ENCODE results near the gene NCOA7.
"Not testable (repeated sequence)": the region's sequence is repeated elsewhere in the genome, so short reads cannot be mapped to it uniquely, and the experiment has no call there.

The NCOA7 gene

GRCh38 chr6:125954735-125955339 lies 164.1 kb downstream of the NCOA7 start:
- DNase-seq: no peak

- DNase-seq: no peak
These were observed 165.2 kb downstream of the NCOA7 start for GRCh38 chr6:125955973-125956372.

- DNase-seq: peak; percentile 97
These were observed 166.0 kb downstream of the NCOA7 start, which contains the start of gene HINT3 for GRCh38 chr6:125956506-125957390. TSS of gene HINT3 (plus strand) at chr6:125956770. CDS start at chr6:125956978, 208 bp downstream.

GRCh38 chr6:125957391-125957693 lies 166.6 kb downstream of the NCOA7 start:
- no peak for DNase-seq

- peak; percentile 13 for DNase-seq
These were observed 167.1 kb downstream of the NCOA7 start for GRCh38 chr6:125957845-125958244.

- DNase-seq: no peak
These were observed 168.3 kb downstream of the NCOA7 start for GRCh38 chr6:125959041-125959440.

GRCh38 chr6:125961117-125961516 lies 170.4 kb downstream of the NCOA7 start:
- no peak for DNase-seq

- no peak for DNase-seq
These were observed 172.2 kb downstream of the NCOA7 start for GRCh38 chr6:125962900-125963497.

- no peak for DNase-seq
These were observed 173.1 kb downstream of the NCOA7 start for GRCh38 chr6:125963817-125964216.

- no peak for DNase-seq
These were observed 175.8 kb downstream of the NCOA7 start for GRCh38 chr6:125966569-125966968.

GRCh38 chr6:125968493-125968892 lies 177.7 kb downstream of the NCOA7 start:
- no peak for DNase-seq

GRCh38 chr6:125970760-125971159 lies 180.0 kb downstream of the NCOA7 start:
- no peak for DNase-seq

- not testable (repeated sequence) for DNase-seq
These were observed 181.7 kb downstream of the NCOA7 start for GRCh38 chr6:125972478-125972877.

GRCh38 chr6:125974214-125974866 lies 183.6 kb downstream of the NCOA7 start:
- peak; percentile 65 for DNase-seq

- DNase-seq: no peak
These were observed 188.3 kb downstream of the NCOA7 start for GRCh38 chr6:125979101-125979500.

Measured in CD4-positive, alpha-beta T cell treated with Interleukin-21 for 1 hour (primary cell).